DND-41 (cell line): Measurements from ENCODE around the gene CCHCR1.
A peak's percentile ranks its signal among the peaks of the same experiment; 100 is the strongest.

ENCODE experiments used
- ATAC-seq: fragments of 200-7000 bp; cut with Tn5 transposase; 3 replicates; pipeline ENCODE4 v1.9.1; 2021; ENCODE audit warnings: low read depth; ENCODE audit not compliant: insufficient read depth
- DNase-seq: peaks from one replicate; pipeline ENCODE4 v3.0.0-alpha.2; 2020
- H2AFZ ChIP-seq: 2 replicates; pipeline ENCODE4 v1.6.0; 2012; ENCODE audit warnings: low read depth, low read length
- H3K27ac ChIP-seq: 2 replicates; pipeline ENCODE4 v1.5.1; 2012; ENCODE audit warnings: low read length, inconsistent platforms
- H3K27me3 ChIP-seq: fragments of 200-600 bp; sonication (generic); 2 replicates; pipeline ENCODE4 v1.6.0; 2012; ENCODE audit warnings: low read length, mild to moderate bottlenecking, inconsistent platforms; ENCODE audit not compliant: insufficient read depth, poor library complexity
- H3K36me3 ChIP-seq: 2 replicates; pipeline ENCODE4 v1.5.1; 2012; ENCODE audit warnings: low read length, inconsistent platforms; ENCODE audit not compliant: insufficient read depth
- H3K4me1 ChIP-seq: 2 replicates; pipeline ENCODE4 v1.5.1; 2012; ENCODE audit warnings: mild to moderate bottlenecking, low read length; ENCODE audit not compliant: insufficient read depth
- H3K4me2 ChIP-seq: 2 replicates; pipeline ENCODE4 v1.6.0; 2012; ENCODE audit warnings: mild to moderate bottlenecking, moderate library complexity, low read length, inconsistent platforms; ENCODE audit not compliant: insufficient read depth
- H3K4me3 ChIP-seq, 2 experiments: fragments of 200-600 bp in 1 of 2; shearing (Covaris generic) in 1 of 2; 2 replicates each; pipeline ENCODE4 v1.5.1; 2012 to 2016; ENCODE audit warnings: inconsistent platforms in 2 of 2, low read length in 2 of 2, mild to moderate bottlenecking in 2 of 2, low read depth in 1 of 2, moderate library complexity in 1 of 2
- H3K79me2 ChIP-seq: 2 replicates; pipeline ENCODE4 v1.6.0; 2012; ENCODE audit warnings: low read length, inconsistent platforms; ENCODE audit not compliant: insufficient read depth
- H3K9ac ChIP-seq: 2 replicates; pipeline ENCODE4 v1.6.0; 2012; ENCODE audit warnings: low read depth, mild to moderate bottlenecking, inconsistent platforms, low read length, moderate library complexity
- H3K9me3 ChIP-seq: 2 replicates; pipeline ENCODE4 v1.5.1; 2012; ENCODE audit warnings: low read length, moderate library complexity, mild to moderate bottlenecking, inconsistent platforms; ENCODE audit not compliant: insufficient read depth, severe bottlenecking
- H4K20me1 ChIP-seq: 2 replicates; pipeline ENCODE4 v1.6.0; 2012; ENCODE audit warnings: low read length; ENCODE audit not compliant: insufficient read depth
- CTCF ChIP-seq: IDR thresholded peaks from 2 replicates; pipeline ENCODE4 v1.5.1; 2012; ENCODE audit warnings: borderline replicate concordance, low read length, moderate library complexity, mild to moderate bottlenecking; ENCODE audit not compliant: poor library complexity, severe bottlenecking; ENCODE audit errors: extremely low read depth
- EZH2 ChIP-seq: IDR thresholded peaks from 3 replicates; pipeline ENCODE4 v1.6.1; 2012; ENCODE audit warnings: borderline replicate concordance, low read depth, mild to moderate bottlenecking, moderate library complexity, low read length, inconsistent platforms; ENCODE audit not compliant: severe bottlenecking

Gene CCHCR1

GRCh38 chr6:31157513-31158139 lies at the start of gene CCHCR1:
Gene CCHCR1 (minus strand): TSS chr6:31157802. CDS start chr6:31157600, 202 bp downstream.
- peak; percentile 29; the same call in 2 of the 3 replicates for ATAC-seq
- H3K27ac ChIP-seq = peak within 1 kb of the TSS; percentile 84

GRCh38 chr6:31205638-31206037 lies 48.0 kb upstream of the CCHCR1 start:
- H3K4me2 ChIP-seq = no peak overlapping the region
- no peak for ATAC-seq
- H3K9me3 ChIP-seq = no peaks in the 10 kb centered on the region
- H3K36me3 ChIP-seq = peaks cover 20% of the 10 kb centered on the region
- peaks cover 41% of the 10 kb centered on the region for H3K4me1 ChIP-seq
- no peak overlapping the region for H2AFZ ChIP-seq
- H3K4me3 ChIP-seq = no peak overlapping the region
- peak overlapping the region; percentile 5; the same call in 1 of the 2 replicates for H3K27ac ChIP-seq
- TF ChIP-seq CTCF (no peak), EZH2 (no peak)
- no peaks in the 10 kb centered on the region for H3K27me3 ChIP-seq
- no peak for DNase-seq
- H3K79me2 ChIP-seq = peaks cover 25% of the 10 kb centered on the region
- no peak overlapping the region for H3K9ac ChIP-seq
- H4K20me1 ChIP-seq = no peaks in the 10 kb centered on the region

More at GRCh38 chr6:31157513-31158139, at the start of gene CCHCR1:
- Histone ChIP-seq H3K4me2 (peak within 1 kb of the TSS; percentile 88), H3K36me3 (peaks cover 60% of the 10 kb centered on the region), H3K27me3 (no peaks in the 10 kb centered on the region), H2AFZ (peak within 1 kb of the TSS; percentile 83), H3K9me3 (no peaks in the 10 kb centered on the region), H3K4me3 (peak within 1 kb of the TSS; percentile 60 to 85), H3K79me2 (peaks cover 53% of the 10 kb centered on the region), H3K9ac (peak within 1 kb of the TSS; percentile 73), H4K20me1 (peaks cover 21% of the 10 kb centered on the region), H3K4me1 (peaks cover 52% of the 10 kb centered on the region)
- DNase-seq = no peak
- TF ChIP-seq EZH2 (no peak), CTCF (no peak)

- Histone ChIP-seq H3K79me2 (peaks cover 34% of the 10 kb centered on the region), H4K20me1 (no peaks in the 10 kb centered on the region), H3K4me1 (peaks cover 50% of the 10 kb centered on the region), H3K9me3 (no peaks in the 10 kb centered on the region), H2AFZ (no peak overlapping the region), H3K4me3 (peak overlapping the region in 1 of 2 experiments; percentile 55; a peak in 3 of 4 replicates), H3K27ac (peak overlapping the region; percentile 87), H3K4me2 (peak overlapping the region; percentile 73), H3K9ac (peak overlapping the region; percentile 54), H3K36me3 (peaks cover 27% of the 10 kb centered on the region), H3K27me3 (no peaks in the 10 kb centered on the region)
- ATAC-seq (no peak), DNase-seq (no peak)
- TF ChIP-seq CTCF (no peak), EZH2 (no peak)
These were observed 47.1 kb upstream of the CCHCR1 start for GRCh38 chr6:31204751-31205145.
